ENCODE data around the gene TLE3. TPM values are rescaled to one million over a fixed set of nuclear protein-coding genes. Genes with fewer than 3 reads are reported as not detected.
A peak's percentile ranks its signal among the peaks of the same experiment; 100 is the strongest.

The TLE3 gene
- total RNA-seq, 2 experiments from 2014 or later: 159 to 167 TPM

- H3K36me3 ChIP-seq (ENCODE audit: insufficient read depth, low read length): no peaks in the 10 kb centered on the region
- ChIA-PET POLR2A (no interaction called here), CTCF (no interaction called here)
- DNase-seq (no peak), ATAC-seq (ENCODE audit: poor library complexity) (no peak)
- H3K4me3 ChIP-seq (ENCODE audit: low read length): no peak overlapping the region
- no peak for TF ChIP-seq CTCF (IDR thresholded peaks at IDR 0.05)
- no peaks in the 10 kb centered on the region for H3K4me1 ChIP-seq (ENCODE audit: insufficient read depth, low read length)
- Mint-ChIP-seq H3K27ac (no peak overlapping the region), H3K36me3 (ENCODE audit: low read depth) (no peaks in the 10 kb centered on the region), H3K27me3 (no peaks in the 10 kb centered on the region), H3K4me1 (ENCODE audit: low read depth) (no peaks in the 10 kb centered on the region), H3K9me3 (peaks cover 5% of the 10 kb centered on the region), H3K4me3 (no peak overlapping the region)
- intact Hi-C loops (cut with DNase I, micrococcal nuclease): no loop called here
- peaks cover 0 to 2% of the 10 kb centered on the region in 2 experiments for H3K27me3 ChIP-seq (ENCODE audit: control insufficient read depth in 1 of 2, insufficient read depth in 2 of 2, low read length in 2 of 2)
- H3K9me3 ChIP-seq (ENCODE audit: control insufficient read depth in 1 of 2, insufficient read depth in 1 of 2, low read length in 2 of 2): peaks cover 7 to 11% of the 10 kb centered on the region in 2 experiments
- no peak overlapping the region for H3K27ac ChIP-seq (ENCODE audit: low read depth in 1 of 2, low read length in 2 of 2)
These were observed 98.2 kb downstream of the TLE3 start for GRCh38 chr15:69999392-70000085.

GRCh38 chr15:69998541-69999391, 99.0 kb downstream of the TLE3 start:
- TF ChIP-seq CTCF (IDR thresholded peaks at IDR 0.05): no peak
- CTCF ChIA-PET: no interaction called here
- no peaks in the 10 kb centered on the region for H3K4me1 ChIP-seq (ENCODE audit: insufficient read depth, low read length)

GRCh38 chr15:69997813-69998212, 99.9 kb downstream of the TLE3 start:
- no peak overlapping the region for H3K27ac Mint-ChIP-seq
- Histone ChIP-seq H3K4me1 (ENCODE audit: insufficient read depth, low read length) (no peaks in the 10 kb centered on the region), H3K27ac (ENCODE audit: low read depth in 1 of 2, low read length in 2 of 2) (no peak overlapping the region), H3K27me3 (ENCODE audit: control insufficient read depth in 1 of 2, insufficient read depth in 2 of 2, low read length in 2 of 2) (no peaks in the 10 kb centered on the region), H3K4me3 (ENCODE audit: low read length) (no peak overlapping the region), H3K9me3 (ENCODE audit: control insufficient read depth in 1 of 2, insufficient read depth in 1 of 2, low read length in 2 of 2) (peaks cover 2 to 6% of the 10 kb centered on the region in 2 experiments), H3K36me3 (ENCODE audit: insufficient read depth, low read length) (no peaks in the 10 kb centered on the region)
- no peaks in the 10 kb centered on the region for H3K4me1 Mint-ChIP-seq (ENCODE audit: low read depth)
- POLR2A ChIA-PET: interaction anchor here (0.8 kb wide), 1 partner anchor 100 kb away, joined by 3 read pairs; the partner anchor contains the start of gene TLE3
- TF ChIP-seq CTCF (IDR thresholded peaks at IDR 0.05): no peak
- ATAC-seq (ENCODE audit: poor library complexity): no peak
- H3K4me3 Mint-ChIP-seq: no peak overlapping the region
- peaks cover 2% of the 10 kb centered on the region for H3K9me3 Mint-ChIP-seq
- CTCF ChIA-PET: no interaction called here
- intact Hi-C loops (cut with DNase I, micrococcal nuclease): no loop called here
- no peaks in the 10 kb centered on the region for H3K27me3 Mint-ChIP-seq
- DNase-seq: no peak
- no peaks in the 10 kb centered on the region for H3K36me3 Mint-ChIP-seq (ENCODE audit: low read depth)

More at GRCh38 chr15:69998541-69999391, 99.0 kb downstream of the TLE3 start:
- Mint-ChIP-seq H3K27ac (no peak overlapping the region), H3K9me3 (peaks cover 5% of the 10 kb centered on the region), H3K27me3 (no peaks in the 10 kb centered on the region), H3K4me3 (no peak overlapping the region), H3K36me3 (ENCODE audit: low read depth) (no peaks in the 10 kb centered on the region), H3K4me1 (ENCODE audit: low read depth) (no peaks in the 10 kb centered on the region)
- DNase-seq (no peak), ATAC-seq (ENCODE audit: poor library complexity) (no peak)
- Histone ChIP-seq H3K9me3 (ENCODE audit: control insufficient read depth in 1 of 2, insufficient read depth in 1 of 2, low read length in 2 of 2) (peaks cover 7% of the 10 kb centered on the region in 2 experiments), H3K4me3 (ENCODE audit: low read length) (no peak overlapping the region), H3K27me3 (ENCODE audit: control insufficient read depth in 1 of 2, insufficient read depth in 2 of 2, low read length in 2 of 2) (no peaks in the 10 kb centered on the region), H3K27ac (ENCODE audit: low read depth in 1 of 2, low read length in 2 of 2) (no peak overlapping the region), H3K36me3 (ENCODE audit: insufficient read depth, low read length) (no peaks in the 10 kb centered on the region)
- POLR2A ChIA-PET: no interaction called here
- intact Hi-C loops (cut with DNase I, micrococcal nuclease): no loop called here

Small RNA genes lying within 50 kb of the gene (microRNA-seq; reads per million reads assigned to microRNA genes)
- 216 reads per million, percentile 73 among the genes with 10 or more reads in this experiment for gene MIR629 (ENCODE audit: borderline microRNAs expressed, borderline replicate concordance)
